Prostate gland (tissue), 2 donors: ENCODE results near the gene MYO9B. TPM values are rescaled to one million over a fixed set of nuclear protein-coding genes. Genes with fewer than 3 reads are reported as not detected.

ENCODE experiments used
- DNase-seq: peaks from one replicate; pipeline ENCODE4 v3.0.0-alpha.2; 2019; ENCODE audit warnings: low spot score
- H3K27ac ChIP-seq, 2 donors: fragments of 200-600 bp; sonication (generic); 2 replicates each; pipeline ENCODE4 v1.5.1; 2017 to 2019
- H3K27me3 ChIP-seq: fragments of 200-600 bp; sonication (generic); replicated peaks from 2 replicates; pipeline ENCODE4 v1.5.1; 2019; ENCODE audit not compliant: insufficient read depth
- H3K36me3 ChIP-seq, 2 donors: fragments of 200-600 bp; sonication (generic); 1 replicate in 1 of 2; 2 replicates in 1 of 2; pipeline versions ENCODE4 v1.5.1 to v1.8.1; 2017 to 2019
- H3K4me1 ChIP-seq: fragments of 200-600 bp; sonication (generic); replicated peaks from 2 replicates; pipeline ENCODE4 v1.5.1; 2019
- H3K4me3 ChIP-seq, 2 donors: fragments of 200-600 bp; sonication (generic); 2 replicates each; pipeline ENCODE4 v1.5.1; 2017 to 2019
- H3K9me3 ChIP-seq: fragments of 200-600 bp; sonication (generic); 2 replicates; pipeline ENCODE4 v1.5.1; 2017
- CTCF ChIP-seq, 4 experiments: fragments of 200-600 bp in 2 of 4; fragments of 450-650 bp in 2 of 4; sonication (generic) in 2 of 4; IDR thresholded peaks; 1 replicate in 3 of 4; 2 replicates in 1 of 4; pipeline ENCODE4 v1.5.1; 2016 to 2019; ENCODE audit warnings: antibody characterized with exemption in 4 of 4, mild to moderate bottlenecking in 2 of 4, moderate library complexity in 2 of 4
- POLR2A ChIP-seq: fragments of 450-650 bp; IDR thresholded peaks from one replicate; pipeline ENCODE4 v1.6.1; 2016; ENCODE audit warnings: antibody characterized with exemption, mild to moderate bottlenecking
- POLR2AphosphoS5 ChIP-seq: sonication (generic); formaldehyde crosslinking; IDR thresholded peaks from one replicate; pipeline ENCODE4 v1.6.1; 2017; ENCODE audit warnings: antibody characterized with exemption
- WGBS: methylation state at CpG from one replicate; pipeline ENCODE4 v1.1.5; 2018; 5-methylcytosine and 5-hydroxymethylcytosine counted together
- intact Hi-C: fragments of 100-400 bp; cut with DNase I; formaldehyde crosslinking; loops from one replicate; pipeline ENCODE4 v1.14.2; 2022
- total RNA-seq, 2 donors: library from RNA; depleted of rRNA; stranded (reverse); fragments of >200 nt; gene quantifications; one replicate each; pipeline ENCODE4 v1.1.0, GENCODE V29; 2016

The MYO9B gene
- total RNA-seq, 2 donors from 2014 or later: 50.9 to 208 TPM

GRCh38 chr19:17194608-17195007 lies 119.0 kb downstream of the MYO9B start:
- peaks cover 20 to 32% of the 10 kb centered on the region in 2 donors for H3K36me3 ChIP-seq
- no peaks in the 10 kb centered on the region for H3K9me3 ChIP-seq
- 93% methylated on average over 16 of the region's 16 CpGs for WGBS
- H3K27me3 ChIP-seq: no peaks in the 10 kb centered on the region
- no peaks in the 10 kb centered on the region for H3K4me1 ChIP-seq
- intact Hi-C loops: no loop called here
- TF ChIP-seq CTCF (IDR thresholded peaks at IDR 0.05) (no peak), POLR2AphosphoS5 (no peak), POLR2A (no peak)
- DNase-seq: no peak
- no peak overlapping the region for H3K27ac ChIP-seq
- no peak overlapping the region for H3K4me3 ChIP-seq

GRCh38 chr19:17195106-17195505 lies 119.5 kb downstream of the MYO9B start:
- WGBS: 91% methylated on average over 23 of the region's 23 CpGs
- Histone ChIP-seq H3K9me3 (no peaks in the 10 kb centered on the region), H3K4me1 (no peaks in the 10 kb centered on the region), H3K27ac (no peak overlapping the region), H3K36me3 (peaks cover 17 to 32% of the 10 kb centered on the region in 2 donors), H3K4me3 (no peak overlapping the region), H3K27me3 (no peaks in the 10 kb centered on the region)
- TF ChIP-seq POLR2A: no peak
- no peak for TF ChIP-seq CTCF (IDR thresholded peaks at IDR 0.05)
- TF ChIP-seq POLR2AphosphoS5: no peak
- intact Hi-C loops: no loop called here
- no peak for DNase-seq

GRCh38 chr19:17196610-17197009 lies 121.0 kb downstream of the MYO9B start:
- TF ChIP-seq POLR2AphosphoS5: no peak
- TF ChIP-seq POLR2A: no peak
- no peak for TF ChIP-seq CTCF (IDR thresholded peaks at IDR 0.05)
- H3K36me3 ChIP-seq: peaks cover 7 to 39% of the 10 kb centered on the region in 2 donors

GRCh38 chr19:17197666-17198065 lies 122.1 kb downstream of the MYO9B start:
- no peak overlapping the region for H3K4me3 ChIP-seq
- WGBS: 87% methylated on average over 16 of the region's 16 CpGs
- DNase-seq: no peak
- no peaks in the 10 kb centered on the region for H3K27me3 ChIP-seq
- H3K36me3 ChIP-seq: peaks cover 10 to 39% of the 10 kb centered on the region in 2 donors
- no peak overlapping the region for H3K27ac ChIP-seq
- TF ChIP-seq POLR2A (no peak), POLR2AphosphoS5 (no peak), CTCF (IDR thresholded peaks at IDR 0.05) (no peak)
- intact Hi-C loops: no loop called here
- no peaks in the 10 kb centered on the region for H3K9me3 ChIP-seq
- H3K4me1 ChIP-seq: no peaks in the 10 kb centered on the region

More at GRCh38 chr19:17196610-17197009, 121.0 kb downstream of the MYO9B start:
- 98% methylated on average over 7 of the region's 7 CpGs for WGBS
- no peaks in the 10 kb centered on the region for H3K27me3 ChIP-seq
- no peaks in the 10 kb centered on the region for H3K9me3 ChIP-seq
- H3K4me1 ChIP-seq: no peaks in the 10 kb centered on the region
- no peak for DNase-seq
- no peak overlapping the region for H3K4me3 ChIP-seq
- intact Hi-C loops: no loop called here
- no peak overlapping the region for H3K27ac ChIP-seq

GRCh38 chr19:17200408-17201079 lies 125.0 kb downstream of the MYO9B start:
- no peak for DNase-seq
- intact Hi-C loops: no loop called here
- WGBS: 80% methylated on average over 16 of the region's 16 CpGs
- H3K9me3 ChIP-seq: no peaks in the 10 kb centered on the region
- no peak overlapping the region for H3K27ac ChIP-seq
- no peaks in the 10 kb centered on the region for H3K4me1 ChIP-seq
- H3K36me3 ChIP-seq: peaks cover 4 to 32% of the 10 kb centered on the region in 2 donors
- no peak overlapping the region for H3K4me3 ChIP-seq
- H3K27me3 ChIP-seq: no peaks in the 10 kb centered on the region
- TF ChIP-seq POLR2A: no peak
- TF ChIP-seq CTCF (IDR thresholded peaks at IDR 0.05): no peak
- TF ChIP-seq POLR2AphosphoS5: no peak
